Ishikawa (cell line): ENCODE data around the gene MUSK.

Source experiments
- CEBPB ChIP-seq: IDR thresholded peaks from 2 replicates; pipeline ENCODE4 v1.6.1; 2012
- CREB1 ChIP-seq: IDR thresholded peaks from 2 replicates; pipeline ENCODE4 v1.6.1; 2012; ENCODE audit warnings: low read depth
- EGR1 ChIP-seq: IDR thresholded peaks from 2 replicates; pipeline ENCODE4 v1.6.1; 2012
- EP300 ChIP-seq: IDR thresholded peaks from 2 replicates; pipeline ENCODE4 v1.6.1; 2012; ENCODE audit warnings: borderline replicate concordance
- FOXM1 ChIP-seq: IDR thresholded peaks from 2 replicates; pipeline ENCODE4 v1.6.1; 2012; ENCODE audit warnings: low read depth, borderline replicate concordance
- MAX ChIP-seq: IDR thresholded peaks from 2 replicates; pipeline ENCODE4 v1.6.1; 2012
- NFIC ChIP-seq: IDR thresholded peaks from 2 replicates; pipeline ENCODE4 v1.6.1; 2012
- RAD21 ChIP-seq: IDR thresholded peaks from 2 replicates; pipeline ENCODE4 v1.6.1; 2012; ENCODE audit warnings: low read depth
- TAF1 ChIP-seq: IDR thresholded peaks from 2 replicates; pipeline ENCODE4 v1.6.1; 2012; ENCODE audit warnings: low read depth, mild to moderate bottlenecking
- TCF12 ChIP-seq: IDR thresholded peaks from 2 replicates; pipeline ENCODE4 v1.6.1; 2012; ENCODE audit warnings: low read depth
- TEAD4 ChIP-seq: IDR thresholded peaks from 2 replicates; pipeline ENCODE4 v1.6.1; 2012
- YY1 ChIP-seq: IDR thresholded peaks from 2 replicates; pipeline ENCODE4 v1.6.1; 2012; ENCODE audit warnings: low read depth
- ZBTB7A ChIP-seq: IDR thresholded peaks from 2 replicates; pipeline ENCODE4 v1.6.1; 2012; ENCODE audit warnings: low read depth
- TF ChIP-seq, protein P1 (sequence below): IDR thresholded peaks from 2 replicates; pipeline ENCODE4 v1.6.1; 2012
- TF ChIP-seq, protein P2 (sequence below): IDR thresholded peaks from 2 replicates; pipeline ENCODE4 v1.6.1; 2012; ENCODE audit warnings: low read depth, mild to moderate bottlenecking

MUSK gene

DNA sequence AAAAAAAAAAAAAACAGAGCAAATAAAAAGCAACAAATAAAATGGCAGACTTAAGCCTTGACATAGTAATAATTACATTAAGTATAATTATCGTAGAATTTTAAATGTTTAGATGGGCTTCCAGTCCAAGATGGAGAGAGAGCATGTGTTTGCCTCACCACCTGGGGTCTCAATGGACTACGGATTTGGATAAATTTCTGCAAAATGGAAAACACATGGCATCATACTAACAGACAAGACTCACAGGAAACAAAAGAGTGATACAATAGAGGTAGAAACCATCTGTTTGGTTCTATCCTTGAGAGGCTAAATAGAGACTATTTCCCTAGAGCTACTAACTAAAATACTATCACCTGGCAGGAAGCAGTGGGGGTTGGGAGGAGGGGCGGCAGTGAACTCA, 144.3 kb downstream of the MUSK start:
- TF ChIP-seq EP300, result no peak
- TF ChIP-seq, protein P1, sequence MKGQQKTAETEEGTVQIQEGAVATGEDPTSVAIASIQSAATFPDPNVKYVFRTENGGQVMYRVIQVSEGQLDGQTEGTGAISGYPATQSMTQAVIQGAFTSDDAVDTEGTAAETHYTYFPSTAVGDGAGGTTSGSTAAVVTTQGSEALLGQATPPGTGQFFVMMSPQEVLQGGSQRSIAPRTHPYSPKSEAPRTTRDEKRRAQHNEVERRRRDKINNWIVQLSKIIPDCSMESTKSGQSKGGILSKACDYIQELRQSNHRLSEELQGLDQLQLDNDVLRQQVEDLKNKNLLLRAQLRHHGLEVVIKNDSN, result no peak
- no peak for TF ChIP-seq TEAD4
- no peak for TF ChIP-seq CEBPB
- no peak for TF ChIP-seq ZBTB7A
- no peak for TF ChIP-seq NFIC
- TF ChIP-seq MAX, result no peak
- no peak for TF ChIP-seq RAD21
- no peak for TF ChIP-seq CREB1
- TF ChIP-seq FOXM1, result no peak
- no peak for TF ChIP-seq YY1
- TF ChIP-seq, protein P2, sequence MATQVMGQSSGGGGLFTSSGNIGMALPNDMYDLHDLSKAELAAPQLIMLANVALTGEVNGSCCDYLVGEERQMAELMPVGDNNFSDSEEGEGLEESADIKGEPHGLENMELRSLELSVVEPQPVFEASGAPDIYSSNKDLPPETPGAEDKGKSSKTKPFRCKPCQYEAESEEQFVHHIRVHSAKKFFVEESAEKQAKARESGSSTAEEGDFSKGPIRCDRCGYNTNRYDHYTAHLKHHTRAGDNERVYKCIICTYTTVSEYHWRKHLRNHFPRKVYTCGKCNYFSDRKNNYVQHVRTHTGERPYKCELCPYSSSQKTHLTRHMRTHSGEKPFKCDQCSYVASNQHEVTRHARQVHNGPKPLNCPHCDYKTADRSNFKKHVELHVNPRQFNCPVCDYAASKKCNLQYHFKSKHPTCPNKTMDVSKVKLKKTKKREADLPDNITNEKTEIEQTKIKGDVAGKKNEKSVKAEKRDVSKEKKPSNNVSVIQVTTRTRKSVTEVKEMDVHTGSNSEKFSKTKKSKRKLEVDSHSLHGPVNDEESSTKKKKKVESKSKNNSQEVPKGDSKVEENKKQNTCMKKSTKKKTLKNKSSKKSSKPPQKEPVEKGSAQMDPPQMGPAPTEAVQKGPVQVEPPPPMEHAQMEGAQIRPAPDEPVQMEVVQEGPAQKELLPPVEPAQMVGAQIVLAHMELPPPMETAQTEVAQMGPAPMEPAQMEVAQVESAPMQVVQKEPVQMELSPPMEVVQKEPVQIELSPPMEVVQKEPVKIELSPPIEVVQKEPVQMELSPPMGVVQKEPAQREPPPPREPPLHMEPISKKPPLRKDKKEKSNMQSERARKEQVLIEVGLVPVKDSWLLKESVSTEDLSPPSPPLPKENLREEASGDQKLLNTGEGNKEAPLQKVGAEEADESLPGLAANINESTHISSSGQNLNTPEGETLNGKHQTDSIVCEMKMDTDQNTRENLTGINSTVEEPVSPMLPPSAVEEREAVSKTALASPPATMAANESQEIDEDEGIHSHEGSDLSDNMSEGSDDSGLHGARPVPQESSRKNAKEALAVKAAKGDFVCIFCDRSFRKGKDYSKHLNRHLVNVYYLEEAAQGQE, result no peak
- no peak for TF ChIP-seq TAF1
- TF ChIP-seq TCF12, result no peak
- no peak for TF ChIP-seq EGR1

DNA sequence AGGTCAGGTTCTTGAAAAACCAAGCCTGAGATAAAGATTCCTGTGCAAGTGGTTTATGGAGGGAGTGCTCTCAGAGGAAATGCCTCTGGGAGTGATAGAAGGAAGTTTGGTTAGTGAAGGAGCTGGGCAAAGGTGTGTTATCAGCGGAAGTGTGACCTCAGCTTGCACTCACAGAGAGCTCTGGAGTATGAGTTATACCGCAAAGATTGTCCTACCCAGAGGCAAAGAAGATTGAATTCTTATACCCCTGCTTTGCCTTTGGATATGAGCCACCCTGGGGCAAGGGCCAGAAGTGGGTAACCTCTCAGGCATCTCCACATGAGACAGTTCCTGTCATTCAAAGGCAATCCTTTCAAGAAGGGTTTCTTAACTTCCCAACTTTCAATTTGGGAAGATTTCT, 145.6 kb downstream of the MUSK start:
- TF ChIP-seq TCF12 (no peak), CEBPB (no peak), YY1 (no peak), EP300 (no peak), TAF1 (no peak), RAD21 (no peak), FOXM1 (no peak), EGR1 (no peak), MAX (no peak)
- TF ChIP-seq, protein P2, result no peak

DNA sequence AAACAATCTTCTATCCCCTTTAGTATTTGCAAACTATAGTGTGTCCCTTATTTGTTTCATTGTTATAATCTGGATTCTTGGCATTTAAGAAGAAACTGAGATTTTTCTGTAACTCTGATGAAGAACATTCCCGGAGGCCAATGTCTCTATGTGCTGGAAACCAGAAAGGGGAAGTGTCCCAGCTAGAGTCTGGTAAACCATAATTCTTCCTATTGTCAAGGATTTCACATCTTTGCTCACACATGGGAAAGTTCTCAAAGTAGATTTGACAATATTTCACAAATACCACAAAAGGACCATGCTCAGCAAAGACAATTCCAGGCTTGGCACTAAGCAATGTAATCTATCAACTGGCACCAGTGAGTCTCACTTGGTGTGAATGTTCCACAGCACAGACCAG, 146.8 kb downstream of the MUSK start:
- TF ChIP-seq EP300 (no peak), NFIC (no peak), YY1 (no peak), CREB1 (no peak), TEAD4 (no peak), FOXM1 (no peak), TAF1 (no peak), CEBPB (no peak), MAX (no peak), RAD21 (no peak), ZBTB7A (no peak), EGR1 (no peak), TCF12 (no peak)
- TF ChIP-seq, protein P1, result no peak
- TF ChIP-seq, protein P2, result no peak

DNA sequence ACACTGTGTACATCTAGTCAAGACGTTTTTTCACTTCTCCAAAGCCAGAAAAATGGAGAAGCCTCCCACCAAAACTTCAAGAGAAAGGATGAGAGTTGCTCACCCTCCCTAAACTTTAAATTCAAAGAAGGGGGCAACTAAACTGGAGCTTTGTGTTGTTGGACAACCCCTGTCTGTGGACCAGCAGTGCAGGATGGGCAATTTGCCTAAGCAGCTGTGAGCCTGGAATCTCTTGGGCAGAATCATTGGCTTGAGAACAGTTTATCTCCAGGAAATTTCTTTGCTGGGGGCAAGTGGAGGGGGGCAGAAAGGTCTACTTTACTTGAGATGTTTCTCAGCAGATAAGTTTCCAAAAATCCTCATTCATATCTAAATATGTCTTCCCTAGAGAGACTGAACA, 151.8 kb downstream of the MUSK start:
- no peak for TF ChIP-seq TCF12
- TF ChIP-seq CEBPB, result no peak
- TF ChIP-seq TEAD4, result no peak
- no peak for TF ChIP-seq ZBTB7A
- TF ChIP-seq, protein P2, result no peak
- TF ChIP-seq, protein P1, result no peak
- no peak for TF ChIP-seq TAF1
- no peak for TF ChIP-seq NFIC
- TF ChIP-seq CREB1, result no peak
- no peak for TF ChIP-seq EP300
- no peak for TF ChIP-seq RAD21
- no peak for TF ChIP-seq MAX
- TF ChIP-seq FOXM1, result no peak
- no peak for TF ChIP-seq YY1
- TF ChIP-seq EGR1, result no peak
